IPS-18a (cell line): Measurements from ENCODE around the gene SUSD3.

Experiments
- H3K27ac ChIP-seq: one replicate; pipeline ENCODE4 v1.5.1; 2013; ENCODE audit warnings: low read length
- H3K27me3 ChIP-seq: one replicate; pipeline ENCODE4 v1.6.1; 2013; ENCODE audit warnings: mild to moderate bottlenecking, low read length; ENCODE audit not compliant: control insufficient read depth, insufficient read depth
- H3K36me3 ChIP-seq: one replicate; pipeline ENCODE4 v1.6.1; 2013; ENCODE audit warnings: low read depth, low read length; ENCODE audit not compliant: control insufficient read depth
- H3K4me1 ChIP-seq: one replicate; pipeline ENCODE4 v1.6.1; 2013; ENCODE audit warnings: low read depth, low read length; ENCODE audit not compliant: control insufficient read depth
- H3K4me3 ChIP-seq: one replicate; pipeline ENCODE4 v1.5.1; 2013; ENCODE audit warnings: low read length
- H3K9ac ChIP-seq: one replicate; pipeline ENCODE4 v1.6.1; 2013; ENCODE audit warnings: mild to moderate bottlenecking, low read length, moderate library complexity
- H3K9me3 ChIP-seq: one replicate; pipeline ENCODE4 v1.6.1; 2013; ENCODE audit warnings: low read depth, low read length; ENCODE audit not compliant: control insufficient read depth

The SUSD3 gene

GRCh38 chr9:93118863-93119702, 60.6 kb downstream of the SUSD3 start:
- peaks cover 6% of the 10 kb centered on the region for H3K4me1 ChIP-seq
- H3K9me3 ChIP-seq = no peaks in the 10 kb centered on the region
- no peak overlapping the region for H3K4me3 ChIP-seq
- H3K27me3 ChIP-seq = no peaks in the 10 kb centered on the region
- no peak overlapping the region for H3K9ac ChIP-seq
- H3K27ac ChIP-seq = no peak overlapping the region
- peaks cover 3% of the 10 kb centered on the region for H3K36me3 ChIP-seq

- H3K9me3 ChIP-seq = no peaks in the 10 kb centered on the region
- no peak overlapping the region for H3K9ac ChIP-seq
- no peaks in the 10 kb centered on the region for H3K27me3 ChIP-seq
- no peak overlapping the region for H3K4me3 ChIP-seq
- peaks cover 6% of the 10 kb centered on the region for H3K4me1 ChIP-seq
- H3K36me3 ChIP-seq = peaks cover 3% of the 10 kb centered on the region
- no peak overlapping the region for H3K27ac ChIP-seq
These were observed 61.1 kb downstream of the SUSD3 start for GRCh38 chr9:93119703-93119952.

GRCh38 chr9:93119953-93120845, 61.7 kb downstream of the SUSD3 start:
- Histone ChIP-seq H3K9ac (no peak overlapping the region), H3K27me3 (no peaks in the 10 kb centered on the region), H3K4me1 (peaks cover 6% of the 10 kb centered on the region), H3K27ac (no peak overlapping the region), H3K4me3 (no peak overlapping the region), H3K36me3 (peaks cover 3% of the 10 kb centered on the region), H3K9me3 (no peaks in the 10 kb centered on the region)

GRCh38 chr9:93120846-93121315, 62.4 kb downstream of the SUSD3 start:
- Histone ChIP-seq H3K4me1 (peaks cover 6% of the 10 kb centered on the region), H3K4me3 (no peak overlapping the region), H3K36me3 (peaks cover 3% of the 10 kb centered on the region), H3K9me3 (no peaks in the 10 kb centered on the region), H3K27ac (no peak overlapping the region), H3K9ac (no peak overlapping the region), H3K27me3 (no peaks in the 10 kb centered on the region)

- Histone ChIP-seq H3K9me3 (no peaks in the 10 kb centered on the region), H3K4me3 (no peak overlapping the region), H3K36me3 (peaks cover 3% of the 10 kb centered on the region), H3K9ac (no peak overlapping the region), H3K4me1 (peaks cover 1% of the 10 kb centered on the region), H3K27ac (no peak overlapping the region), H3K27me3 (no peaks in the 10 kb centered on the region)
These were observed 63.1 kb downstream of the SUSD3 start for GRCh38 chr9:93121316-93122241.

GRCh38 chr9:93122721-93123221, 64.3 kb downstream of the SUSD3 start:
- H3K27me3 ChIP-seq = no peaks in the 10 kb centered on the region
- no peaks in the 10 kb centered on the region for H3K4me1 ChIP-seq
- H3K9ac ChIP-seq = no peak overlapping the region

GRCh38 chr9:93123561-93124283, 65.2 kb downstream of the SUSD3 start:
- no peaks in the 10 kb centered on the region for H3K27me3 ChIP-seq
- no peak overlapping the region for H3K27ac ChIP-seq
- H3K36me3 ChIP-seq = peaks cover 3% of the 10 kb centered on the region
- H3K9me3 ChIP-seq = no peaks in the 10 kb centered on the region
- no peak overlapping the region for H3K4me3 ChIP-seq
- H3K4me1 ChIP-seq = no peaks in the 10 kb centered on the region
- no peak overlapping the region for H3K9ac ChIP-seq

More at GRCh38 chr9:93122721-93123221, 64.3 kb downstream of the SUSD3 start:
- no peak overlapping the region for H3K4me3 ChIP-seq
- H3K27ac ChIP-seq = no peak overlapping the region
- peaks cover 3% of the 10 kb centered on the region for H3K36me3 ChIP-seq
- H3K9me3 ChIP-seq = no peaks in the 10 kb centered on the region

- Histone ChIP-seq H3K27ac (no peak overlapping the region), H3K4me1 (no peaks in the 10 kb centered on the region), H3K4me3 (no peak overlapping the region), H3K9ac (no peak overlapping the region), H3K27me3 (no peaks in the 10 kb centered on the region), H3K9me3 (no peaks in the 10 kb centered on the region), H3K36me3 (peaks cover 3% of the 10 kb centered on the region)
These were observed 66.3 kb downstream of the SUSD3 start for GRCh38 chr9:93124793-93125192.

- Histone ChIP-seq H3K27me3 (no peaks in the 10 kb centered on the region), H3K27ac (no peak overlapping the region), H3K4me1 (no peaks in the 10 kb centered on the region), H3K9ac (no peak overlapping the region), H3K4me3 (no peak overlapping the region), H3K9me3 (no peaks in the 10 kb centered on the region), H3K36me3 (peaks cover 3% of the 10 kb centered on the region)
These were observed 66.9 kb downstream of the SUSD3 start for GRCh38 chr9:93125331-93125894.

- H3K4me1 ChIP-seq = no peaks in the 10 kb centered on the region
- H3K27ac ChIP-seq = no peak overlapping the region
- H3K36me3 ChIP-seq = peaks cover 3% of the 10 kb centered on the region
These were observed 67.8 kb downstream of the SUSD3 start for GRCh38 chr9:93126151-93126781.

More at GRCh38 chr9:93126151-93126781, 67.8 kb downstream of the SUSD3 start:
- no peaks in the 10 kb centered on the region for H3K27me3 ChIP-seq
- no peak overlapping the region for H3K4me3 ChIP-seq
- no peak overlapping the region for H3K9ac ChIP-seq
- H3K9me3 ChIP-seq = no peaks in the 10 kb centered on the region
